HFF-Myc (cell line): ENCODE results near the gene ADGRA1.

Experiments used
- DNase-seq: peaks from one replicate; pipeline ENCODE4 v3.0.0-alpha.2; 2011; ENCODE audit warnings: low read depth; ENCODE audit errors: extremely low read depth
- H3K4me3 ChIP-seq: replicated peaks from 2 replicates; pipeline ENCODE4 v1.5.1; 2011; ENCODE audit warnings: low read depth, mild to moderate bottlenecking, control low read depth, low read length
- CTCF ChIP-seq: IDR thresholded peaks from 2 replicates; pipeline ENCODE4 v1.5.1; 2012; ENCODE audit warnings: mild to moderate bottlenecking, low read depth, low read length, control low read depth; ENCODE audit errors: missing control alignments

ADGRA1 gene

DNA sequence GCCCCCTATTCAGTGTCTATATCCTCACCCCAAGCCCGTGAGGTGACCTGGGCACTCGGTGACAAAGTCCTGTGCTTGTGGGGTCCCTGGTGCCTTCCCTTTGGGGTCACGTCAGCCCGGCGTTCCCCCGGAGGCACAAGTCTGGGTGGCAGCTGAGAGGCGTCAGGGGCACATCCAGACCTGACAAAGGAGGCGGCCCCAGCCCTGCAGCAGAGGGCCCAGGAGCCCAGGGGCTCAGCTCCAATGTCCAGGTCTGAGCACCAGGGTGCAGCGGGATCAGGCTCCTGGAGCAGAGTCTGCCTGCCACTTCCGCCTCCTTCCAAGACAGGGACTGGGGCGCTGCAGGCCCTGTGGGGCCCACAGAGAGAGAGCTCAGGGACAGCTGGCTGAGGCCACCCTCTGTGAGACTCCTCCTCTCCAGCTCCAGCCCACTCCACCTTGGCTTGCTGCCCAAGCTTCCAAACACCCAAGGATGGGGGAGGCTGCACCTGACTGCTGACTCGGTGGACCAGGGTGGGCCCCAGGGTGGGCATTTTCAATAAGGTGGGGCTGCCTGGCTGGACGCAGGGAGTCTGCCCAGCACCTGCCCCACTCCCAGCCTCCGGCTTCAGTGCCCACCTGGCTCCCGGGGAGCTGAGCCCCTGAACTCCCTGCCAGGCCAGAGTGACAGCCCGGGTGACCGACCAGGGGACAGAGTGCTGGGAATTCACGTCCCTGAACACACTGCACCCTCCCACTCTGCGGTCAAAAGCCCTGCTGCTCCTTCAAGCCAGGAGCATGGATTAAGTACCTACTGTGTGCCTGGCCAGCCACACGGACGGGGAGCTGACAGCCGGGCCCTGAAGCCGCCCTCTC lies 71.3 kb downstream of the ADGRA1 start:
- no peak for DNase-seq
- no peak overlapping the region for H3K4me3 ChIP-seq
- TF ChIP-seq CTCF: no peak

- TF ChIP-seq CTCF: no peak
- DNase-seq: no peak
- no peak overlapping the region for H3K4me3 ChIP-seq
Measured at GRCh38 chr10:133159611-133159949, 71.9 kb downstream of the ADGRA1 start.

GRCh38 chr10:133159950-133160825 lies 72.5 kb downstream of the ADGRA1 start, which contains the start of gene KNDC1:
KNDC1 (plus strand) TSS chr10:133160219; CDS start chr10:133160468, 249 bp downstream.
- peak within 1 kb of the TSS; percentile 37 for H3K4me3 ChIP-seq
- TF ChIP-seq CTCF: no peak
- no peak for DNase-seq

DNA sequence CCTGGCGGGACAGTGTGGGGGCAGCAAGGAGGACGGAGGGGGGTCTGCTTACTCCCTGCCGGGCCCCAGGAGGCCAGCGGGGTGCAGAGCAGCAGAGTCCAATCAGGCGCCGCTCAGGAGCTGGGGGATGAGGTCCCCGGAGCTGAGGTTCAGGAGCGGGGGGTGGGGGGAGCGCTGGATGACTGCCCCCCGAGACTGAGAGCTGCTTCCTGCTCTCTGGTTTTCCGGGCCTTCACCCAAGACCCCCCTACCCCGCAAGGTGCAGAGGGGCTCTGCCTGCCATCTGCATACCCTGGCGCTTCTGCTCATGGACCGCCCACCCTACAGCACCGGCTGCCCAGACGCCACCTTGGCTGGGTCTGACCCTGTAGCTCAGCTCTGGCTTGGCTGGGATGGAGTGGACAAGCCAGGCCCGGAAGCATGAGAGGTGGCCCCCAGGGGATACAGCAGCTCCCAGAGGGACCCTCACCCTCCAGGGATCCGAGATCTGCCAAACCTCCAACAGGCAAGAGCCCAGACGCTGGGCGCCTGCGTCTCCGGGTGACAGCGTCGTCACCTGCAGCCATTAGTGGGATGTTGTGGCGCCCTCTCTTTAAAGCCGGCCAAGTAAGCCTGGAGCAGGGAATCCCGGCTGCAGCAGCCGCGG lies 73.2 kb downstream of the ADGRA1 start:
- no peak for DNase-seq
- TF ChIP-seq CTCF: no peak
- H3K4me3 ChIP-seq: peak overlapping the region; percentile 37

DNA sequence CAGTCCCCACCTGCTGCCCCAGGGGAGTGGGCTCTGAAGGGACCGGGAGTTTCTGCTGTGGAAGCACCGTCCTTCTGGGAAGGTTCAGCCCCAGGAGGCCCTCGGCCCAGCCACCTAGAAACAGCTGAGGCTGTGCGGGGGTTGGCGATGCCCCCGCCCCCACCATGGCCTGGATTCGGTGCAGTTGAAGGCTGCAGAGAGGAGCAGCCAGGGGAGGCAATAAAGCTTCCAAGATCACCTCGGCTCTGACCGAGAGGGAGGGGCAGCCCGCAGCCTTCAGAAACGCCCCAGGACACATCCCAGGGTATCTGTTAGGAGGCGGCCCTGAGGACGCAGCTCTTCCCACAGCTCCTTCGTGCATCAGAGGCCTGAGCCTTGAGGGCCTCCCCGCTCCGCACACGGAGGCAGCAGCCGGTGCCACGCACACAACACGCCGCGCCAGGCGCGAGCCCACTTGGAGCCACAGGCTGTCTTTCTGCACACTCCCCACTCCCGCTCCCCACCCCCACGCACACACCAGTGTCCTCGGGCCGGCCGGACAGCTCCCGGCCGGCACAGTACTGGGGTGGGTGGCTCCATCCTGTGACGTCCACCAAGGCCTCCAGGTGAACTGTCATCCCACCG lies 73.9 kb downstream of the ADGRA1 start:
- no peak for DNase-seq
- H3K4me3 ChIP-seq: no peak overlapping the region
- TF ChIP-seq CTCF: no peak

DNA sequence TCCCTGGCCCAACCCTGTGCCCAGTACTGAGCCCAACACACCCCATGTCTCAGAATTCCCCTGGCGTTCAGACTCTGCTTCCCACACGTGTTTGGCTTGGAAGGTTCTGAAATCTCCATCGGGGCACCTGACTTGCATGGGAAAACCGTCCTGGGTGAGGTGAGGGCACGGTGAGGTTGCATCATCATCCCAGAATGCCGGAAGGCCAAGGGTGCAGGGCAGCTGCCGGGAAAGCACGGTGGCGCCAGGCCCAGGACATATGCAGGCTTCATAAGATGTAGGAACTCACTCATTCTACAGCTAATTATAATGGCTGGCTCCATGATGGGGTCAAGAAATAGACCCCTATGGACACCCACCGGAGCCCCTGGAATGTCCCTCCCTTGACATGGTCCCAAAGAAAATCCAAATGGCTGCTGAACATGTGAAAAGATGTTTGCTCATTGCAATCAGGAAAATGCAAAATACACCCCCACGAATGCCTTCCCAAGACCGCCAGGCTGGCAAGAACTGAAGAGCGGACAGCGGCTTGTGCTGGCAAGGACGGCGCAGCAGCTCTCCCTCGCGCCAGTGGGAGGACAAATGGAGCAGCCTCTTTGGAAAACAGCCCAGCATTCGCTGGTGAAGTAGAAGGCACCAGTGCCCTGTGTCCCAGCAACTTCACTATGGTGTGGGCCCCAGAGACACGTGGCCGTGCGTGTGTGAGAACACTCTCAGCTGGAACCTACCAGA lies 74.6 kb downstream of the ADGRA1 start:
- no peak overlapping the region for H3K4me3 ChIP-seq
- no peak for DNase-seq

More for the DNA sequence above, 74.6 kb downstream of the ADGRA1 start:
- TF ChIP-seq CTCF: no peak
